ENCODE data around the gene DIS3L2.

DNA sequence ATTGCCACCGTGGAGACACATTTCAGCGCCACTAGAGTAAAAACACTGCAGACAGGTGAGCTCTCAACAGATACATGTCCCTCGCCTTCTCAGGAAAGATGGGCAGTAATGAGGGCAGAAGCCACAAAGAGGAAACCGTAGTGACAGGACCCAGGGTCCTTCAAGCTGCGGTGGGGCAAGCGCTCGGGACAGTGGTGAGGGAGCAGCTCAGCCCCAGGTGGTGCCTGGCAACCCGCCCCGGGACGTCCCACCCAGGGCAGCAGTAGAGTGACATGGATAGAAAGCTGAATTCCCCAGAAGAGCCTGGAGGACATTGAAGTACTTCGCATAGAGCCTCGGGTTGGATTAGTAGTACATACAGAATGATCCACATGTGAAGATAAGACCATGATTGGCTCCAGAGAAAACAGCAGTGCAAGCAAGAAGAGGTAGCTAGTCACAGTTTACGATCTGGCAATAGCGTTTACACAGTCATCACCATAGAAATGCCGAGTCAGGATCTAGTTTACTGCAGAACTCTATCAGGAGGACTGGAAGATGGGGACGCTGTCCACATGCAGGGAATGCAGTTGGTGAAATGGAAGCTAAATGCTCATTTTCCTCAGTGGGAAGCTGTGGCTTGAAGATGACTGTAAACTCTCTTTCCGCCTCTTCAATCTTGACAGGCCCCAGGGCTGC is 379.7 kb downstream of the DIS3L2 start:
- TF ChIP-seq, protein P1, sequence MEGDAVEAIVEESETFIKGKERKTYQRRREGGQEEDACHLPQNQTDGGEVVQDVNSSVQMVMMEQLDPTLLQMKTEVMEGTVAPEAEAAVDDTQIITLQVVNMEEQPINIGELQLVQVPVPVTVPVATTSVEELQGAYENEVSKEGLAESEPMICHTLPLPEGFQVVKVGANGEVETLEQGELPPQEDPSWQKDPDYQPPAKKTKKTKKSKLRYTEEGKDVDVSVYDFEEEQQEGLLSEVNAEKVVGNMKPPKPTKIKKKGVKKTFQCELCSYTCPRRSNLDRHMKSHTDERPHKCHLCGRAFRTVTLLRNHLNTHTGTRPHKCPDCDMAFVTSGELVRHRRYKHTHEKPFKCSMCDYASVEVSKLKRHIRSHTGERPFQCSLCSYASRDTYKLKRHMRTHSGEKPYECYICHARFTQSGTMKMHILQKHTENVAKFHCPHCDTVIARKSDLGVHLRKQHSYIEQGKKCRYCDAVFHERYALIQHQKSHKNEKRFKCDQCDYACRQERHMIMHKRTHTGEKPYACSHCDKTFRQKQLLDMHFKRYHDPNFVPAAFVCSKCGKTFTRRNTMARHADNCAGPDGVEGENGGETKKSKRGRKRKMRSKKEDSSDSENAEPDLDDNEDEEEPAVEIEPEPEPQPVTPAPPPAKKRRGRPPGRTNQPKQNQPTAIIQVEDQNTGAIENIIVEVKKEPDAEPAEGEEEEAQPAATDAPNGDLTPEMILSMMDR (conservative IDR thresholded peaks at IDR 0.05; ENCODE audit: low read length) = no peak
- TF ChIP-seq EZH2phosphoT487 (IDR thresholded peaks at IDR 0.05; ENCODE audit: borderline replicate concordance, low read depth, low read length) = no peak

Measured in OCI-LY7 (cell line).